A549 (cell line): ENCODE measurements around the gene MLST8.

ENCODE experiments used
- CEBPB ChIP-seq, 2 experiments: fragments of >200 bp in 1 of 2; sonication (Bioruptor Twin) in 1 of 2; formaldehyde crosslinking in 1 of 2; IDR thresholded peaks; 2 replicates each; pipeline ENCODE4 v1.6.1; 2012 to 2016
- POLR2A ChIP-seq: IDR thresholded peaks from 2 replicates; pipeline ENCODE4 v1.6.1; 2012; ENCODE audit warnings: mild to moderate bottlenecking, low read length
- TF ChIP-seq, protein P1 (sequence below): fragments of >200 bp; sonication (Bioruptor Twin); formaldehyde crosslinking; IDR thresholded peaks from 3 replicates; pipeline ENCODE4 v1.5.1; 2016

DNA sequence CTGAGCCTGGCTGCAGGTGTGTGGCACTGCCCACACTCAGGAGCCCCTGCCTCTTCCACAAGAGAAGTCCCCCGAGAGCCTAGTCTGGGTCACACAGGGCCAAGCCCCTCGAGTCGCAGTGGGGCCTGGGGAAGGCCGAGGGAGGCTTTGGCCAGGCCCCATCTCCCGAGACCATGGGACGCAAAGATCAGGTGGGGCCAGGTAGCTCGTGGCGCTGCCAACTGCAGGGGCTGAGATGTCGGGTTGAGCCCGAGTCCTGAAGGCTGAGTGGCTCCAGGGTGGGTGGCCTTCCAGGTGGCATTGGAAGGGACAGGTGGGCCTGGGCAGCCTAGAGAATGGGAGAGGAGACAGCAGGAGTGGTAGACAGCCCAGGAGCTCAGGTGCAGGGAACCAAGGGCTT is 43.3 kb upstream of the MLST8 start:
- TF ChIP-seq, protein P1, sequence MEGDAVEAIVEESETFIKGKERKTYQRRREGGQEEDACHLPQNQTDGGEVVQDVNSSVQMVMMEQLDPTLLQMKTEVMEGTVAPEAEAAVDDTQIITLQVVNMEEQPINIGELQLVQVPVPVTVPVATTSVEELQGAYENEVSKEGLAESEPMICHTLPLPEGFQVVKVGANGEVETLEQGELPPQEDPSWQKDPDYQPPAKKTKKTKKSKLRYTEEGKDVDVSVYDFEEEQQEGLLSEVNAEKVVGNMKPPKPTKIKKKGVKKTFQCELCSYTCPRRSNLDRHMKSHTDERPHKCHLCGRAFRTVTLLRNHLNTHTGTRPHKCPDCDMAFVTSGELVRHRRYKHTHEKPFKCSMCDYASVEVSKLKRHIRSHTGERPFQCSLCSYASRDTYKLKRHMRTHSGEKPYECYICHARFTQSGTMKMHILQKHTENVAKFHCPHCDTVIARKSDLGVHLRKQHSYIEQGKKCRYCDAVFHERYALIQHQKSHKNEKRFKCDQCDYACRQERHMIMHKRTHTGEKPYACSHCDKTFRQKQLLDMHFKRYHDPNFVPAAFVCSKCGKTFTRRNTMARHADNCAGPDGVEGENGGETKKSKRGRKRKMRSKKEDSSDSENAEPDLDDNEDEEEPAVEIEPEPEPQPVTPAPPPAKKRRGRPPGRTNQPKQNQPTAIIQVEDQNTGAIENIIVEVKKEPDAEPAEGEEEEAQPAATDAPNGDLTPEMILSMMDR = no peak
- no peak for TF ChIP-seq CEBPB (IDR thresholded peaks at IDR 0.05)
- TF ChIP-seq POLR2A = no peak
